Measurements from ENCODE around the gene AXDND1.

DNA sequence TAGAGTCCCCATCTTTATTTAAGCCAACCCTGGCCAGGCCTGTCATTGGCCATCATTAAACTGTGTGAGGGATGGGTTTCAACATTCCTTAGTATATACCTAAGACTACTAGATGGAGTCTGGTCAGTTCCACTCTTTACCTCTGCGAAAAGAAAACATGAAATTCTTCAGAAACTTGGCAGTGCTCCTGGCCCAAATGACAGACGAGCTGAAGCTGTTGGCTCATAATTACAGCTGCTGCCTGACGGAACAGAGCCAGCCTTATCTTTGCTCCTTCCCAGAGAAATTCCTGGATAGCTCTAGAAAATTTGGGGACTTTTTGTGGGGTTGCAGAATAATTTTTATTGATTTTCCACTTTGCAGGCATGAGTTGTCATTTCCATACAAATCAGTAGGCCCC is 179.6 kb downstream of the AXDND1 start:
- TF ChIP-seq CREB1 (IDR thresholded peaks at IDR 0.05; ENCODE audit: low read depth) (no peak), FOXM1 (IDR thresholded peaks at IDR 0.05; ENCODE audit: borderline replicate concordance, low read depth) (no peak), EP300 (IDR thresholded peaks at IDR 0.05; ENCODE audit: borderline replicate concordance) (no peak), CEBPB (IDR thresholded peaks at IDR 0.05) (no peak), ZBTB7A (IDR thresholded peaks at IDR 0.05; ENCODE audit: low read depth) (no peak), TAF1 (IDR thresholded peaks at IDR 0.05; ENCODE audit: low read depth) (no peak), EGR1 (IDR thresholded peaks at IDR 0.05) (no peak), RAD21 (IDR thresholded peaks at IDR 0.05; ENCODE audit: low read depth) (no peak)
- TF ChIP-seq, protein P1, sequence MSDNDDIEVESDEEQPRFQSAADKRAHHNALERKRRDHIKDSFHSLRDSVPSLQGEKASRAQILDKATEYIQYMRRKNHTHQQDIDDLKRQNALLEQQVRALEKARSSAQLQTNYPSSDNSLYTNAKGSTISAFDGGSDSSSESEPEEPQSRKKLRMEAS (IDR thresholded peaks at IDR 0.05) = no peak
- TF ChIP-seq, protein P2, sequence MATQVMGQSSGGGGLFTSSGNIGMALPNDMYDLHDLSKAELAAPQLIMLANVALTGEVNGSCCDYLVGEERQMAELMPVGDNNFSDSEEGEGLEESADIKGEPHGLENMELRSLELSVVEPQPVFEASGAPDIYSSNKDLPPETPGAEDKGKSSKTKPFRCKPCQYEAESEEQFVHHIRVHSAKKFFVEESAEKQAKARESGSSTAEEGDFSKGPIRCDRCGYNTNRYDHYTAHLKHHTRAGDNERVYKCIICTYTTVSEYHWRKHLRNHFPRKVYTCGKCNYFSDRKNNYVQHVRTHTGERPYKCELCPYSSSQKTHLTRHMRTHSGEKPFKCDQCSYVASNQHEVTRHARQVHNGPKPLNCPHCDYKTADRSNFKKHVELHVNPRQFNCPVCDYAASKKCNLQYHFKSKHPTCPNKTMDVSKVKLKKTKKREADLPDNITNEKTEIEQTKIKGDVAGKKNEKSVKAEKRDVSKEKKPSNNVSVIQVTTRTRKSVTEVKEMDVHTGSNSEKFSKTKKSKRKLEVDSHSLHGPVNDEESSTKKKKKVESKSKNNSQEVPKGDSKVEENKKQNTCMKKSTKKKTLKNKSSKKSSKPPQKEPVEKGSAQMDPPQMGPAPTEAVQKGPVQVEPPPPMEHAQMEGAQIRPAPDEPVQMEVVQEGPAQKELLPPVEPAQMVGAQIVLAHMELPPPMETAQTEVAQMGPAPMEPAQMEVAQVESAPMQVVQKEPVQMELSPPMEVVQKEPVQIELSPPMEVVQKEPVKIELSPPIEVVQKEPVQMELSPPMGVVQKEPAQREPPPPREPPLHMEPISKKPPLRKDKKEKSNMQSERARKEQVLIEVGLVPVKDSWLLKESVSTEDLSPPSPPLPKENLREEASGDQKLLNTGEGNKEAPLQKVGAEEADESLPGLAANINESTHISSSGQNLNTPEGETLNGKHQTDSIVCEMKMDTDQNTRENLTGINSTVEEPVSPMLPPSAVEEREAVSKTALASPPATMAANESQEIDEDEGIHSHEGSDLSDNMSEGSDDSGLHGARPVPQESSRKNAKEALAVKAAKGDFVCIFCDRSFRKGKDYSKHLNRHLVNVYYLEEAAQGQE (IDR thresholded peaks at IDR 0.05; ENCODE audit: low read depth) = no peak

Data from Ishikawa (cell line).